Adrenal gland (tissue), 5 donors: ENCODE measurements around the gene UGT1A4.

Experiments
- POLR2A ChIP-seq, 2 donors: fragments of 450-650 bp; IDR thresholded peaks; one replicate each; pipeline ENCODE4 v1.6.1; 2017; ENCODE audit warnings: antibody characterized with exemption in 2 of 2, mild to moderate bottlenecking in 2 of 2, moderate library complexity in 1 of 2
- TF ChIP-seq, protein P1 (sequence below), 6 experiments: fragments of 450-650 bp in 4 of 6; fragments of 200-600 bp in 2 of 6; sonication (generic) in 1 of 6; IDR thresholded peaks; 1 replicate in 5 of 6; 2 replicates in 1 of 6; pipeline versions ENCODE4 v1.5.1 to v1.8.0; 2016 to 2021; ENCODE audit warnings: antibody characterized with exemption in 6 of 6, mild to moderate bottlenecking in 2 of 6, moderate library complexity in 1 of 6
- donor health status: DM: no; HTN: no; CAD: no.

DNA sequence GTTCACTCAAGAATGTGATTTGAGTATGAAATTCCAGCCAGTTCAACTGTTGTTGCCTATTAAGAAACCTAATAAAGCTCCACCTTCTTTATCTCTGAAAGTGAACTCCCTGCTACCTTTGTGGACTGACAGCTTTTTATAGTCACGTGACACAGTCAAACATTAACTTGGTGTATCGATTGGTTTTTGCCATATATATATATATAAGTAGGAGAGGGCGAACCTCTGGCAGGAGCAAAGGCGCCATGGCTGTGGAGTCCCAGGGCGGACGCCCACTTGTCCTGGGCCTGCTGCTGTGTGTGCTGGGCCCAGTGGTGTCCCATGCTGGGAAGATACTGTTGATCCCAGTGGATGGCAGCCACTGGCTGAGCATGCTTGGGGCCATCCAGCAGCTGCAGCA is 41.5 kb downstream of the UGT1A4 start, which contains the start of gene UGT1A1:
- TF ChIP-seq, protein P1, sequence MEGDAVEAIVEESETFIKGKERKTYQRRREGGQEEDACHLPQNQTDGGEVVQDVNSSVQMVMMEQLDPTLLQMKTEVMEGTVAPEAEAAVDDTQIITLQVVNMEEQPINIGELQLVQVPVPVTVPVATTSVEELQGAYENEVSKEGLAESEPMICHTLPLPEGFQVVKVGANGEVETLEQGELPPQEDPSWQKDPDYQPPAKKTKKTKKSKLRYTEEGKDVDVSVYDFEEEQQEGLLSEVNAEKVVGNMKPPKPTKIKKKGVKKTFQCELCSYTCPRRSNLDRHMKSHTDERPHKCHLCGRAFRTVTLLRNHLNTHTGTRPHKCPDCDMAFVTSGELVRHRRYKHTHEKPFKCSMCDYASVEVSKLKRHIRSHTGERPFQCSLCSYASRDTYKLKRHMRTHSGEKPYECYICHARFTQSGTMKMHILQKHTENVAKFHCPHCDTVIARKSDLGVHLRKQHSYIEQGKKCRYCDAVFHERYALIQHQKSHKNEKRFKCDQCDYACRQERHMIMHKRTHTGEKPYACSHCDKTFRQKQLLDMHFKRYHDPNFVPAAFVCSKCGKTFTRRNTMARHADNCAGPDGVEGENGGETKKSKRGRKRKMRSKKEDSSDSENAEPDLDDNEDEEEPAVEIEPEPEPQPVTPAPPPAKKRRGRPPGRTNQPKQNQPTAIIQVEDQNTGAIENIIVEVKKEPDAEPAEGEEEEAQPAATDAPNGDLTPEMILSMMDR (IDR thresholded peaks at IDR 0.05): no peak
- TF ChIP-seq POLR2A (IDR thresholded peaks at IDR 0.05): no peak
